Measurements from ENCODE around the gene CPPED1.

DNA sequence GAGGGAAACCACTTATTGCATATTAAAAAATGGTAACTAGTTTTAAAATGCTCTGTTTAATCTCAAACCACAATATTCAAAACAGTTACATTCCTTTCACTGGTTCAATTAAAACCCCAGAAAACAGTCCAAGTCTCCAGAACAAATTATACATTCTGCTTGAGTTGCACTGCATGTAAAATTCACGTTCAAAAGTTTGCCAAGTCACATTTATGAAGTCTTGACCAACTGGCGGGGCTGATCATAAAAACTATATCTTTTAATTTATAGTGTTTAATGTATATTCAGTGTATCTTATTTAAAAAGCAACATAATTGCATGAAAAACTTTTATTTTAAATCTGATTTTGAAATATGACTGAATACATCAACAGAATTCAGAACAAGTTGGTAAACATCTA lies 25.0 kb downstream of the CPPED1 start:
- TF ChIP-seq, protein P1, sequence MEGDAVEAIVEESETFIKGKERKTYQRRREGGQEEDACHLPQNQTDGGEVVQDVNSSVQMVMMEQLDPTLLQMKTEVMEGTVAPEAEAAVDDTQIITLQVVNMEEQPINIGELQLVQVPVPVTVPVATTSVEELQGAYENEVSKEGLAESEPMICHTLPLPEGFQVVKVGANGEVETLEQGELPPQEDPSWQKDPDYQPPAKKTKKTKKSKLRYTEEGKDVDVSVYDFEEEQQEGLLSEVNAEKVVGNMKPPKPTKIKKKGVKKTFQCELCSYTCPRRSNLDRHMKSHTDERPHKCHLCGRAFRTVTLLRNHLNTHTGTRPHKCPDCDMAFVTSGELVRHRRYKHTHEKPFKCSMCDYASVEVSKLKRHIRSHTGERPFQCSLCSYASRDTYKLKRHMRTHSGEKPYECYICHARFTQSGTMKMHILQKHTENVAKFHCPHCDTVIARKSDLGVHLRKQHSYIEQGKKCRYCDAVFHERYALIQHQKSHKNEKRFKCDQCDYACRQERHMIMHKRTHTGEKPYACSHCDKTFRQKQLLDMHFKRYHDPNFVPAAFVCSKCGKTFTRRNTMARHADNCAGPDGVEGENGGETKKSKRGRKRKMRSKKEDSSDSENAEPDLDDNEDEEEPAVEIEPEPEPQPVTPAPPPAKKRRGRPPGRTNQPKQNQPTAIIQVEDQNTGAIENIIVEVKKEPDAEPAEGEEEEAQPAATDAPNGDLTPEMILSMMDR (tag by site-specific recombination; IDR thresholded peaks at IDR 0.05) = no peak
- TF ChIP-seq, protein P2, sequence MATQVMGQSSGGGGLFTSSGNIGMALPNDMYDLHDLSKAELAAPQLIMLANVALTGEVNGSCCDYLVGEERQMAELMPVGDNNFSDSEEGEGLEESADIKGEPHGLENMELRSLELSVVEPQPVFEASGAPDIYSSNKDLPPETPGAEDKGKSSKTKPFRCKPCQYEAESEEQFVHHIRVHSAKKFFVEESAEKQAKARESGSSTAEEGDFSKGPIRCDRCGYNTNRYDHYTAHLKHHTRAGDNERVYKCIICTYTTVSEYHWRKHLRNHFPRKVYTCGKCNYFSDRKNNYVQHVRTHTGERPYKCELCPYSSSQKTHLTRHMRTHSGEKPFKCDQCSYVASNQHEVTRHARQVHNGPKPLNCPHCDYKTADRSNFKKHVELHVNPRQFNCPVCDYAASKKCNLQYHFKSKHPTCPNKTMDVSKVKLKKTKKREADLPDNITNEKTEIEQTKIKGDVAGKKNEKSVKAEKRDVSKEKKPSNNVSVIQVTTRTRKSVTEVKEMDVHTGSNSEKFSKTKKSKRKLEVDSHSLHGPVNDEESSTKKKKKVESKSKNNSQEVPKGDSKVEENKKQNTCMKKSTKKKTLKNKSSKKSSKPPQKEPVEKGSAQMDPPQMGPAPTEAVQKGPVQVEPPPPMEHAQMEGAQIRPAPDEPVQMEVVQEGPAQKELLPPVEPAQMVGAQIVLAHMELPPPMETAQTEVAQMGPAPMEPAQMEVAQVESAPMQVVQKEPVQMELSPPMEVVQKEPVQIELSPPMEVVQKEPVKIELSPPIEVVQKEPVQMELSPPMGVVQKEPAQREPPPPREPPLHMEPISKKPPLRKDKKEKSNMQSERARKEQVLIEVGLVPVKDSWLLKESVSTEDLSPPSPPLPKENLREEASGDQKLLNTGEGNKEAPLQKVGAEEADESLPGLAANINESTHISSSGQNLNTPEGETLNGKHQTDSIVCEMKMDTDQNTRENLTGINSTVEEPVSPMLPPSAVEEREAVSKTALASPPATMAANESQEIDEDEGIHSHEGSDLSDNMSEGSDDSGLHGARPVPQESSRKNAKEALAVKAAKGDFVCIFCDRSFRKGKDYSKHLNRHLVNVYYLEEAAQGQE (tag by site-specific recombination; IDR thresholded peaks at IDR 0.05) = no peak
- TF ChIP-seq YY1 (tag by site-specific recombination; IDR thresholded peaks at IDR 0.05) = no peak
- no peak for TF ChIP-seq GLI2 (tag by site-specific recombination; IDR thresholded peaks at IDR 0.05; ENCODE audit: borderline replicate concordance, low read depth)
- TF ChIP-seq, protein P3, sequence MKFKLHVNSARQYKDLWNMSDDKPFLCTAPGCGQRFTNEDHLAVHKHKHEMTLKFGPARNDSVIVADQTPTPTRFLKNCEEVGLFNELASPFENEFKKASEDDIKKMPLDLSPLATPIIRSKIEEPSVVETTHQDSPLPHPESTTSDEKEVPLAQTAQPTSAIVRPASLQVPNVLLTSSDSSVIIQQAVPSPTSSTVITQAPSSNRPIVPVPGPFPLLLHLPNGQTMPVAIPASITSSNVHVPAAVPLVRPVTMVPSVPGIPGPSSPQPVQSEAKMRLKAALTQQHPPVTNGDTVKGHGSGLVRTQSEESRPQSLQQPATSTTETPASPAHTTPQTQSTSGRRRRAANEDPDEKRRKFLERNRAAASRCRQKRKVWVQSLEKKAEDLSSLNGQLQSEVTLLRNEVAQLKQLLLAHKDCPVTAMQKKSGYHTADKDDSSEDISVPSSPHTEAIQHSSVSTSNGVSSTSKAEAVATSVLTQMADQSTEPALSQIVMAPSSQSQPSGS (tag by site-specific recombination; IDR thresholded peaks at IDR 0.05; ENCODE audit: low read depth) = no peak
- TF ChIP-seq ZNF274 (IDR thresholded peaks at IDR 0.05; ENCODE audit: low read length) = no peak
- TF ChIP-seq ZNF274 (tag by site-specific recombination; IDR thresholded peaks at IDR 0.05; ENCODE audit: borderline replicate concordance) = no peak
- TF ChIP-seq, protein P4, sequence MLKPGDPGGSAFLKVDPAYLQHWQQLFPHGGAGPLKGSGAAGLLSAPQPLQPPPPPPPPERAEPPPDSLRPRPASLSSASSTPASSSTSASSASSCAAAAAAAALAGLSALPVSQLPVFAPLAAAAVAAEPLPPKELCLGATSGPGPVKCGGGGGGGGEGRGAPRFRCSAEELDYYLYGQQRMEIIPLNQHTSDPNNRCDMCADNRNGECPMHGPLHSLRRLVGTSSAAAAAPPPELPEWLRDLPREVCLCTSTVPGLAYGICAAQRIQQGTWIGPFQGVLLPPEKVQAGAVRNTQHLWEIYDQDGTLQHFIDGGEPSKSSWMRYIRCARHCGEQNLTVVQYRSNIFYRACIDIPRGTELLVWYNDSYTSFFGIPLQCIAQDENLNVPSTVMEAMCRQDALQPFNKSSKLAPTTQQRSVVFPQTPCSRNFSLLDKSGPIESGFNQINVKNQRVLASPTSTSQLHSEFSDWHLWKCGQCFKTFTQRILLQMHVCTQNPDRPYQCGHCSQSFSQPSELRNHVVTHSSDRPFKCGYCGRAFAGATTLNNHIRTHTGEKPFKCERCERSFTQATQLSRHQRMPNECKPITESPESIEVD (tag by site-specific recombination; IDR thresholded peaks at IDR 0.05) = no peak
- no peak for TF ChIP-seq ZFP37 (tag by site-specific recombination; IDR thresholded peaks at IDR 0.05)
